Prostate gland (tissue), 2 donors: ENCODE measurements around the gene CCDC12. TPM values are rescaled to one million over a fixed set of nuclear protein-coding genes. Genes with fewer than 3 reads are reported as not detected.
"Not testable (repeated sequence)": the region's sequence is repeated elsewhere in the genome, so short reads cannot be mapped to it uniquely, and the experiment has no call there.

Experiments used
- DNase-seq: peaks from one replicate; pipeline ENCODE4 v3.0.0-alpha.2; 2019; ENCODE audit warnings: low spot score
- H3K27ac ChIP-seq, 2 donors: fragments of 200-600 bp; sonication (generic); 2 replicates each; pipeline ENCODE4 v1.5.1; 2017 to 2019
- H3K27me3 ChIP-seq: fragments of 200-600 bp; sonication (generic); replicated peaks from 2 replicates; pipeline ENCODE4 v1.5.1; 2019; ENCODE audit not compliant: insufficient read depth
- H3K36me3 ChIP-seq, 2 donors: fragments of 200-600 bp; sonication (generic); 1 replicate in 1 of 2; 2 replicates in 1 of 2; pipeline versions ENCODE4 v1.5.1 to v1.8.1; 2017 to 2019
- H3K4me1 ChIP-seq: fragments of 200-600 bp; sonication (generic); replicated peaks from 2 replicates; pipeline ENCODE4 v1.5.1; 2019
- H3K4me3 ChIP-seq, 2 donors: fragments of 200-600 bp; sonication (generic); 2 replicates each; pipeline ENCODE4 v1.5.1; 2017 to 2019
- H3K9me3 ChIP-seq: fragments of 200-600 bp; sonication (generic); 2 replicates; pipeline ENCODE4 v1.5.1; 2017
- CTCF ChIP-seq, 4 experiments: fragments of 200-600 bp in 2 of 4; fragments of 450-650 bp in 2 of 4; sonication (generic) in 2 of 4; IDR thresholded peaks; 1 replicate in 3 of 4; 2 replicates in 1 of 4; pipeline ENCODE4 v1.5.1; 2016 to 2019; ENCODE audit warnings: antibody characterized with exemption in 4 of 4, mild to moderate bottlenecking in 2 of 4, moderate library complexity in 2 of 4
- POLR2A ChIP-seq: fragments of 450-650 bp; IDR thresholded peaks from one replicate; pipeline ENCODE4 v1.6.1; 2016; ENCODE audit warnings: antibody characterized with exemption, mild to moderate bottlenecking
- POLR2AphosphoS5 ChIP-seq: sonication (generic); formaldehyde crosslinking; IDR thresholded peaks from one replicate; pipeline ENCODE4 v1.6.1; 2017; ENCODE audit warnings: antibody characterized with exemption
- WGBS: methylation state at CpG from one replicate; pipeline ENCODE4 v1.1.5; 2018; 5-methylcytosine and 5-hydroxymethylcytosine counted together
- intact Hi-C: fragments of 100-400 bp; cut with DNase I; formaldehyde crosslinking; loops from one replicate; pipeline ENCODE4 v1.14.2; 2022
- total RNA-seq, 2 donors: library from RNA; depleted of rRNA; stranded (reverse); fragments of >200 nt; gene quantifications; one replicate each; pipeline ENCODE4 v1.1.0, GENCODE V29; 2016

The CCDC12 gene
- total RNA-seq, 2 donors from 2014 or later = 34.6 to 78.7 TPM

- no peak for DNase-seq
- intact Hi-C loops = no loop called here
- Histone ChIP-seq H3K4me1 (no peaks in the 10 kb centered on the region), H3K36me3 (no peaks in the 10 kb centered on the region), H3K4me3 (no peak overlapping the region), H3K9me3 (no peaks in the 10 kb centered on the region), H3K27ac (no peak overlapping the region), H3K27me3 (no peaks in the 10 kb centered on the region)
- TF ChIP-seq POLR2AphosphoS5 = no peak
- TF ChIP-seq CTCF (IDR thresholded peaks at IDR 0.05) = no peak
- TF ChIP-seq POLR2A = no peak
- 53% methylated on average over 6 of the region's 6 CpGs for WGBS
Measured at GRCh38 chr3:46971151-46971550, 5.4 kb downstream of the CCDC12 start.

GRCh38 chr3:46970391-46971091 is 6.0 kb downstream of the CCDC12 start:
- no peaks in the 10 kb centered on the region for H3K27me3 ChIP-seq
- no peak for DNase-seq
- TF ChIP-seq POLR2A (no peak), CTCF (IDR thresholded peaks at IDR 0.05) (no peak)
- 24% methylated on average over 3 of the region's 3 CpGs for WGBS
- no peak overlapping the region for H3K27ac ChIP-seq
- H3K36me3 ChIP-seq = no peaks in the 10 kb centered on the region
- intact Hi-C loops = no loop called here
- H3K9me3 ChIP-seq = no peaks in the 10 kb centered on the region
- H3K4me1 ChIP-seq = no peaks in the 10 kb centered on the region
- no peak overlapping the region for H3K4me3 ChIP-seq

GRCh38 chr3:46968783-46969428 is 7.6 kb downstream of the CCDC12 start:
- no peak overlapping the region for H3K27ac ChIP-seq
- no peaks in the 10 kb centered on the region for H3K4me1 ChIP-seq
- TF ChIP-seq POLR2A = no peak
- TF ChIP-seq CTCF (IDR thresholded peaks at IDR 0.05) = no peak
- no peak for TF ChIP-seq POLR2AphosphoS5
- H3K4me3 ChIP-seq = no peak overlapping the region
- DNase-seq = no peak
- WGBS = 56% methylated on average over 9 of the region's 9 CpGs
- H3K36me3 ChIP-seq = no peaks in the 10 kb centered on the region
- H3K9me3 ChIP-seq = no peaks in the 10 kb centered on the region
- no peaks in the 10 kb centered on the region for H3K27me3 ChIP-seq
- intact Hi-C loops = no loop called here

- Histone ChIP-seq H3K4me3 (no peak overlapping the region), H3K36me3 (no peaks in the 10 kb centered on the region), H3K9me3 (no peaks in the 10 kb centered on the region), H3K27ac (no peak overlapping the region), H3K4me1 (no peaks in the 10 kb centered on the region), H3K27me3 (no peaks in the 10 kb centered on the region)
- TF ChIP-seq POLR2AphosphoS5 (no peak), POLR2A (no peak), CTCF (IDR thresholded peaks at IDR 0.05) (no peak)
- 75% methylated on average over 5 of the region's 5 CpGs for WGBS
- no peak for DNase-seq
- intact Hi-C loops = no loop called here
Measured at GRCh38 chr3:46966811-46967210, 9.7 kb downstream of the CCDC12 start.

GRCh38 chr3:46965151-46965550 is 11.4 kb downstream of the CCDC12 start:
- intact Hi-C loops = no loop called here
- no peak for TF ChIP-seq POLR2A
- no peak for TF ChIP-seq POLR2AphosphoS5
- TF ChIP-seq CTCF (IDR thresholded peaks at IDR 0.05) = no peak
- DNase-seq = no peak
- no peaks in the 10 kb centered on the region for H3K9me3 ChIP-seq
- no peak overlapping the region for H3K4me3 ChIP-seq
- no peaks in the 10 kb centered on the region for H3K36me3 ChIP-seq
- WGBS = 53% methylated on average over 6 of the region's 6 CpGs
- no peaks in the 10 kb centered on the region for H3K27me3 ChIP-seq
- H3K27ac ChIP-seq = no peak overlapping the region
- no peaks in the 10 kb centered on the region for H3K4me1 ChIP-seq

GRCh38 chr3:46964038-46964590 is 12.4 kb downstream of the CCDC12 start:
- H3K36me3 ChIP-seq, intact Hi-C loops, H3K27me3 ChIP-seq, H3K4me3 ChIP-seq, H3K4me1 ChIP-seq, DNase-seq, H3K27ac ChIP-seq, H3K9me3 ChIP-seq: not testable (repeated sequence)
- WGBS = 87% methylated on average over 36 of the region's 36 CpGs
